GM19238 (cell line): ENCODE data around the gene NUP133.
"Not testable (repeated sequence)": the region's sequence is repeated elsewhere in the genome, so short reads cannot be mapped to it uniquely, and the experiment has no call there.

Experiments
- DNase-seq: peaks from one replicate; pipeline ENCODE4 v3.0.0; 2011; ENCODE audit warnings: low spot score; ENCODE audit not compliant: insufficient read length

NUP133 gene

DNA sequence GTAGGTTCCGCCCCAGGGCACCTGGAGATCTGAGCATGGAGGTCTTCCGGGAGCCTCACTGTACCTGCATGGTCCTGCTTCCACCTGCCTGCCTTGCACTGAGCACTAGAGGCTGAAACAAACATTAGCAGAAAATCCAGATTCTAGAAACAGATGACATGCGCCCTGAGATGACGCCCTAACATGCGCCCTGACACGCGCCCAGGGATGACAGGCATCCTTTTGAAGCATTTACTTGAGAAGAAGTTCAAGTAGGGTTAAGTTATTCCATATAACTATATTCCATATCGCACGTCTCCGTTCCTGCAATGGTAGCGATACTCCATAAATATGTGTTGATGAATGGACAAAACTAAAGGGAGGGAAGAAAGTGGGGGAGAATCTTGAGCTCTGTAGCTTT lies 87.9 kb downstream of the NUP133 start:
- no peak for DNase-seq

DNA sequence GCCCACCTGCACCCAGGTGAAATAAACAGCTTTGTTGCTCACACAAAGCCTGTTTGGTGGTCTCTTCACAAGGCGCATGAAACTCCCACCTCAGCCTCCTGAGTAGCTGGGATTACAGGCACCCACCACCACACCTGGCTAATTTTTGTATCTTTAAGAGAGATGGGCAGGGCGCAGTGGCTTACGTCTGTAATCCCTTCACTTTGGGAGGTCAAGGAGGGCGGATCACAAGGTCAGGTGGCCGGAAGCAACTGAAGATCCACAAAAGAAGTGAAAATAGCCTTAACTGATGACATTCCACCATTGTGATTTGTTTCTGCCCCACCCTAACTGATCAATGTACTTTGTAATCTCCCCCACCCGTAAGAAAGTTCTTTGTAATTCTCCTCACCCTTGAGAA lies 89.6 kb downstream of the NUP133 start:
- not testable (repeated sequence) for DNase-seq

DNA sequence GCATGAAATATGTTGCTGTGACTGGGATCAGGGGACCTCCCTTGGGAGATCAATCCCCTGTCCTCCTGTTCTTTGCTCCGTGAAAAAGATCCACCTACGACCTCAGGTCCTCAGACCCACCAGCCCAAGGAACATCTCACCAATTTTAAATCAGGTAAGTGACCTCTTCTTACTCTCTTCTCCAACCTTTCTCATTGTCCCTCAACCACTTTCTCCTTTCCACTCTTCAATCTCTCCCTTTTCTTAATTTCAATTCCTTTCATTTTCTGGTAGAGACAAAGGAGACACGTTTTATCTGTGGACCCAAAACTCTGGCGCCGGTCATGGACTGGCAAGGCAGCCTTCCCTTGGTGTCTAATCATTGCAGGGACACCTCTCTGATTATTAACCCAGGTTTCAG lies 95.3 kb downstream of the NUP133 start:
- not testable (repeated sequence) for DNase-seq

DNA sequence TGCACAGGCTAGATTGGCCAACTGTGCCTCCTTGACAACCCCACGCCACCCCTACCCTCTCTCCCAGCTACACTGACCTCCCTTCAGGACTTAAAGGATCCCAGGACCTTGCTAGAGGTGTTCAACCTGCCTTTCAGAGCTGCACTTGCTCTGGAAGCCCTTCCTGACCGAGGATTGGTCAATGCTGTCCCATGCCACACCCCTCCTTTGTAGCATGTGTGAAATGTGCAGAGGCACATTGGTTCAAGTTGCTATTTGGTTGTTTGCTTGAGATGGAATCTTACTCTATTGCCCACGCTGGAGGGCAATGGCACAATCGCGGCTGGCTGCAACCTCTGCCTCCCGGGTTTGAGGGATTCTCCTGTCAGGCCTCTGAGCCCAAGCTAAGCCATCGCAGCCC lies 96.1 kb downstream of the NUP133 start:
- no peak for DNase-seq

DNA sequence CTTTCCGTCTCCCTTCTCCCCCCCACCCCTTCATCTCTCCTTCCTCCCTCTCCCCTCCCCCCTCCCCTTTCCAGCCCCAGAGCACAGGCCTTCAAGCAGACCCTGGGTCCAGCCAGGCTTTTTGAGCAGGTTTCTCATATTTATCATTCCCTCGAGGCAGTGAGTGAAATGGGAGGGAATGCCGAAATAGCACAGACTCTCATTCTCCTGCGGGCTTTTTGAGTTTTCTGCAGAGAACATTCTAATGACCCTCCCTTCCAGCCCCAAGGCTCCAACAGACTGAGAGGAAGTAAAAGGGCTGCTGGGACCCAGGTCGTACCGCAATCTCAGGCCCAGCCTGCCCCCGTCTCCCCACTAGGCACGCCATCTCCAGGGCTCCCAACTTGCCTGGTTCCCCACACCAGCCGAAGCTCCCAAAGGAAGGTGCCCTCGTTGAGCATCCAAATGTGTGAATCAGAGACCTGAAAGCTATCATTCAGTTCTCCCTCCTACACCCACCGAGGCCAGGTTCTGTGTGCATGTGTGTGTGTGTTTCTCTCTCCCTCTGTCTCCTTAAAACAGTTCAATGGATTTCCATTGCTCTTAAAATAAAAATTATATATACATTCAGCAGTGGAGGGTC lies 96.6 kb downstream of the NUP133 start:
- DNase-seq: no peak

DNA sequence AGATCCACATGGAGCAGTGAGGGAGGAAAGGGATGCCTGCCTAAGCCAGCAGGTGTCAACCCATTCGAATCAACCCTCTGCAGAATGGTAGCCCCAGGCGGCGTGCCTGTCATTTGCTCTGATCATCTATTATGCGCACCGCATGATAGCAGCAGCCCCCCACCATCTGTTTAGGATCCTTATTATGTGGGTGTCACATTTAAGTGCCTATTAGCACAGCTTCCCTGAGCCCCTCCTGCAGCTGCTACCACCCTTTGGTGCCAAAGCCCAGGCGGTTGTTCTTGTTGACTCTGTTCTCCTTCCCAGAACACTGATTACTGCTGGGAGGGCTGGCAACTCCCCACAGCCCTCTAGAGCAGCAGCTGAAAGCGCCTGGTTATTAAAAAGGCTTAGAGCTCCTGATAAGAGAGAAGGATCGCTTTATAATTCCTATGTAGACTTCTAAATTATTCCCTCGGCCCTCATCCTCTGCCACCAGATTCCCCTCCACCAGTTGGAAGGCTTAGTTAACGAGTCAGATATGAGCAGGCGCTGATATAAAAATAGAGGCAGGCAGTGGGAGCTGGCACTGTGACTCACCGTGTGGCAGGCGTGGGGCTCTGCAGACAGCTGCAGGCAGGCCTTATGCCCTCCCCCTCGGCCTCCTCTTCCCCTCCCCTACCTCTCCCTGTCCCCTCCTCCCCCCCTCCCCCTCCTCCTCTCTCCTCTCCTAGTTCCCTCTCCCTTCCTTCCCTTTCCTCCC lies 97.3 kb downstream of the NUP133 start:
- no peak for DNase-seq

DNA sequence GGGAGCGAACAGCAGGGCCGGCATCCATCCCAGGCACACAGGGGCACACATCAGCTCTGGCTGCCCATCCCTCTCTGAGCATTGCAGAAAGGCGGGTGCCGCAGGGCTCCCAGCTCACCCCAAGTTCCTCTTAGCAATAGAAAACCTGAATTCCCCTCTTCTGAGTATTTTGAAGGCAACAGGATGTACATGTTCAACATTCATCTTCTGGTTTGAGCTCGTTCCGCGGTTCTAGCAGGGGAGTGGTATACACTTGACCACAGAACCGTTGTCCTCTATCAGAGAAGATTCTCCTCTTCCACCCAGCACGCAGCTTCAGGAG lies 97.8 kb downstream of the NUP133 start:
- DNase-seq: no peak

DNA sequence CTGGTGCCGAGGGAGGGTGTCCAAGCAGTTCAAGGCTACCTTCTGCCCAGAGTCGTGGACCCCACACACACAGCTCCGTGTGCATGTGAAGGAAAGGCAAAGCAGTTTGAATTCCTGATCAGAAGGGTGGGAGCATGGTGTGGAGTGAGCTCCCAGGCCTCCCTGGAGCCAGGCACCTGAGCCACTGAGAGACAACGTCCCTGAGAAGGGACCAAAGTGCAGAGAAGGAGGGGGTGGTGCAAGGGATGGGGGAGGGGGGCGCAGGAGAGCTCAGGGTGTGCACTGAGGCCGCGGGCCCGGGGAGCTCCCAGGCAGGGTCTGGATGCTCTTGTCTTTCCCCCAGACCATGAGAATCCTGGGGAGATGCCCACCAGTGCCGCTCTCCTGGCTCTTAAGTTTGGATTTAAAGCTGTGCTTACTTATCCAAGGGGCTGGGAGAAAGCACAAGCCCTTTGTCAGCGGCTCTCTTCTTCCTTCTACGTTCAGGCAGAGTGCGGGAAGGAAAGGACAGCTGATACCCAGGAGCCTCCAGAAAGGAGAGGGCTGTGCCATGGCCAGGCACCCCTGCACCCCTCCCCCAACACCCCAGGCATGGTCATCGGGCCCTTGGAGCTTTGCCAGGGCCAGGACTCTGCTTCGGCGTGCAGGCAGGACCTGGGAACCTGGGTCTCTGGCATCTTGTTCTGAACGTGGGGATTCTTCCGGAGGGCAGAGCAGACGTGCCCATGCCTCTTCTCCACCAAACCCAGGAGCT lies 98.3 kb downstream of the NUP133 start:
- DNase-seq: no peak

DNA sequence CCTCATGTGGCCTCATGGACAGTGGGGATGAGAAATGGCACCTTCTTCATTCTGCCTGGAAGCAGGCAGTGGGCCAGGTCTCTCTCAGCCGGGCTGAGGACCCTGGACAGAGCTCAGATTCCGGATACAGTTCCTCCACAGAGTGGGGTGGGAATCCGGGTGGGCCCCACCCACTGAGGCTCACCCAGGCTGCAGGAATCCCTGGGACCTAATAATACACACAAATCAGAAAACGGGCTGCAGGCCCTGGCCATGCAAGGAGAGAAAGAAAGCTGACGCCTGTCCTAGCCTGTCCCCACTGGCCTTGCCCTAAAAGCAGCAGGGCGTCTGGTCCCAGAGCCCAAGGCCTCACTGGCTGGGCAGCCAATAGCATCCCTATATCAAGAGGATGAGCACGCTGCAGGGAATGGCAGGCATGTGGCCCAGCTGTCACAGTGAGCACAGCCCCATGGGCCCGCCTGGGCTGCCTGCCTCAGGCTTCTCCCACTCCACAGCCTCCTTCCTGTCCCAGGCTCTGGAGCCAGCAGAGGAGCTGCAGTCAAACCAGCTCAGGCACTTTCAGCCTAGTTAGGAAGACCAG lies 99.6 kb downstream of the NUP133 start:
- DNase-seq: no peak

DNA sequence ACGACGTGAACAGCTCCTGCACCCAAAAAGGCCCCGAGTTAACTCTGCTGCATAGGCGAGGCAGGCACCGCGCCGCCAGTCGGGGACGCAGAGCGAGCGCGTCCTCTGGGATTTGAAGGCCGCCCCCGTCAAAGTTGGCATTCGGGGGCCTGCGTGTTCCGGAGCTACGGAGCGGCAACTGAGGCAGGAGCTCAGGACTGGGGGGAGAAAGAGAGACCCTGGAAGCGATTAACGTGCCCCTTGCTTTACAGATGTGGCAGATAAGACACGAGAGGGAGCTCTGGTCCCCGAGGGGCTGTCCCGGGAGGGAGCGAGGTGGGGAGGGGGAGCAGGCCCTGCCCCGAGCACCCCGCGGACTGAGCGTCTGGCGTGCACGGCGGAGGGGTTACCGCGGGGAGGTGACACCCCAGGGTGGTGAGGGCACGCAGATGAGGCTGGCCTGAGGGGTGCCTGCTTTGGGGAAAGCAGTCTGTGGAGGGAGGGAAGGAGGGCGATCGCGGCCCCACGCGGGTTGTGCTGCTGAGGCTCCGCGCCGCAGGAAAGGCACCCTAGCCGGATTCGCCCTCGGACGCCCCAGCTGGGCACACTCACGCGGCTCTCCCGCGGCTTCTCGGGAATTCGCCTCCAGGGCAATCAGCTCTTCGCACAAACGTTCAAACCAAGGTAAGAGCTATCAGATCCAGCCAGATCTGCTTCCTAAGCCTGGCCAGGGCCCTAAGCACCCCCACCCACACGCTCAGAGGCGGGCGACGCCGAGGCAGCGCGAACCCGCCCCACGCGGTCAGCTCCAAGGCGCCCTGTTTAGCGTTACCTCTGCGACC lies 100.7 kb downstream of the NUP133 start:
- no peak for DNase-seq

DNA sequence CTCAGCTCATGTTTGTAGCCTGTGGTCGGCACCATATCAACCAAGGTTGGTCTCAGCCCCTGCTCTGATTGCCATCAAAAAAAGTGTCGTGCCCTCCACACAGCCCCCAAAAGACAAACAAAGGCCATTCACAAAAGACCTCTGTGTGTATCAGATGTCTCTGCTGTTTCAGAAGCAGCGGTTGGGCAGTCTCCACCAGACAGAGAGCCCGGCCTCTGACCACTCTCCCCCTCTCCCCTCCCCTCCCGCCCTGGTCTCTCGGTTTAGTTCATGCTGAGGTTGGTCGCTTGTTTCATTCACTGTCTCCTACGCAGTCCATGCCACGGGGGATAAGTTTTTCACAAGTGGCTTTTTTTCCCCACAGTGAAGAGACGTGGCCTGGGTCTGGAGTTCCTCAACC lies 101.3 kb downstream of the NUP133 start:
- no peak for DNase-seq

DNA sequence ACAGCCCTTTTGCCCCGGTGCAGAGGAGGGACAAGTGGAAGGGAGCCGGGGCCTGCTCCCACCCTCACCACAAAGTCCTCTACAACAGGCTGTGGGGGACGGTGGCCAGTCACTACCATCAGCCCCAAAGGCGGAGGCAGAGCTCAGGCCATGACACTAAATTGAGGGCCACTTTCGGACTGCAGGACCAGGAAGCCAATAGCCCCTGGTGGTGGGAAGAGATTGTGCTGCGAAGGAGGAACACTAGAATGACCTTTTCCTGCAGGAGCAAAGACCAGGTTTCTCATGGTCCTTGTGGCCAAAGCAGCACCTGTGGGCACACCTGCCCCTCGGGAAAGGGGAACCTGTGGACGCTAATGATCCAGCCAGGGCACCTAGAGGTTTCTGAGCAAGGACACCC lies 104.6 kb downstream of the NUP133 start:
- no peak for DNase-seq

DNA sequence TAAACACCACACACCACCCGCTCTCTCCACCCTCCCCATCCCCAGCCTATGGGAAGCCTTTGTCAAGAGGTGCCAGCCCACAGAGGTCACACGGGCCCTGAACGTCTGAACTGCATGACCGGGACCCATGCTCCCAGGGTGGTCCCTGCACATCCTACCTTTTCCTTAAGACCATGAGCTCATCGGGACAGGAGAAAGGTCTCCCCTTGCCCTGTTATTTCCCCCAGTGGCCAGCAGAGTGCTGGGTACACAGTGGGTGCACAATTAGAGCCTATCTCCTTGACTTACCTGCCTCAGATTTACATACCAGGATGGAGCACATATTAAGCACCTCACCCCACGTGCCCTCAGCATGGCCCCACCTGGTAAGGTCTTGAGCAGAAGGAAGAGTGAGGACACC lies 105.1 kb downstream of the NUP133 start:
- DNase-seq: no peak

DNA sequence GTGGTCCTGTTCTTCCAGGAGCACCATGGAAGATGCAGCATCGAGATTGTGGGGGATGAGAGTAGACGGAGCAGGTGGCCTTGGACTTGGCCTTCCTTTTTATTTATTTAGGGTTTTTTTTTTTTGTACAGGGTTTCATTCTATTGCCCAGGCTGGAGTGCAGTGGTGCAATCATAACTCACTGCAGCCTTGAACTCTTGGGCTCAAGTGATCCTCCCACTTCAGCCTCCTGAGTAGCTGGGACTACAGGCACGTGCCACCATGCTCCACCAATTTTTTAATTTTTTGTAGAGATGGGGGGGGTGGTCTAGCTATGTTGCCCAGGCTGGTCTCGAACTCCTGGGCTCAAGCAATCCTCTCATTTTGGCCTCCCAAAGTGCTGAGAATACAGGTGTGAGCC lies 105.8 kb downstream of the NUP133 start:
- DNase-seq: not testable (repeated sequence)

DNA sequence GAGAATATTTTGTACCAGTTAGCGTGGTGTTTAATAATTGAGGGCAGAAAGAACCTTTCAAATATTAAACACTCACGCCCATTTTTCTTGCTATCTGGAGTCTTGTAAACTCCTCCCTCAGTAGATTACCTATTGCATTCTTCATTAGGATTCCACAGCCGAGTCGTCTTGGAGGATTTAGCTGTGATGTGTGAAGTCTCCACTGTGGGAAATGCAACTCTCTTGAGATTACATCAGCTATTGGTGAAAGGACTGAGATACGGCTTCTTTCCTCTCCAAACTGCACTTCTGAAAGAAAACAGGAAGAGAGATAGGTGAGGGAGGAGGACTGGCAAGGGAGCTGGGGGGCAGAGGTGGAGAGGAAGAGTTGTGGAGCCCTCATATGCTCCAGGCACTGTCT lies 110.4 kb downstream of the NUP133 start:
- DNase-seq: no peak

DNA sequence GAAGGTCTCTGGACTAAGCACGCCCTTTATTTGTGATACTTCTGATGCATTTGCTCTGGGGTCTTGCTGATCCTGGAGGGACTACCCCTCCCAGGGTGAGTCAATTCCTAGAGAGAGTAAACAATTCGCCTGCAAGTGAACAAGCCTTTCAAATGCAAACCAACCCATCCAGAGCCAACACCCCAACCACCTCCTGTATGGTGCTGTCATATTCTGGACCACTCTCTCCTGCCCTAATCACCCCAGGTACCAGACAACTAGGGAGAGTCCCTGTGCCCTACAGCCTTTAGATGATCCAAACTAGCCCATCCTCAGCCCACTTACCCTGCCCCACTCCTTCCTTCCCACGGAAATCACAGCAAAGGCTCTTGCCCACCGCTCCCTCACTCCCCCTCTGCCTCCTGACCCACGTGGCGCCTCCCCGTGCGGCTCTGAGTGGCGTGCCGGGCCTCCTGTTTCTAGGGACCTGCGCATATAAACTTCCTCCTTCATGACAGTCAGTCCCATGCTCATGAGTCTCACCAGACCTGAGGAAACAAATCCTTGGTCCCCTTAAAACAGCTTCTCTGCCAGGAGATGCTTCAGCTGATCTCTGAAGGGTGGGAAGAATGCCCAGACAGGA lies 111.4 kb downstream of the NUP133 start:
- DNase-seq: no peak

DNA sequence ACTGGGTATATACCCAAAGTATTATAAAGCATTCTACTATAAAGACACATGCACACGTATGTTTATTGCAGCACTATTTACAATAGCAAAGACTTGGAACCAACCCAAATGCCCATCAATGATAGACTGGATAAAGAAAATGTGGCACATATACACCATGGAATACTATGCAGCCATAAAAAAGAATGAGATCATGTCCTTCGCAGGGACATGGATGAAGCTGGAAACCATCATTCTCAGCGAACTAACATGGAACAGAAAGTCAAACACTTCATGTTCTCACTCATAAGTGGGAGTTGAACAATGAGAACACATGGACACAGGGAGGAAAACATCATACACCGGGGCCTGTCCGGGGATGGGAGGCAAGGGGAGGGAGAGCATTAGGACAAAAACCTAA lies 113.6 kb downstream of the NUP133 start:
- DNase-seq: not testable (repeated sequence)

DNA sequence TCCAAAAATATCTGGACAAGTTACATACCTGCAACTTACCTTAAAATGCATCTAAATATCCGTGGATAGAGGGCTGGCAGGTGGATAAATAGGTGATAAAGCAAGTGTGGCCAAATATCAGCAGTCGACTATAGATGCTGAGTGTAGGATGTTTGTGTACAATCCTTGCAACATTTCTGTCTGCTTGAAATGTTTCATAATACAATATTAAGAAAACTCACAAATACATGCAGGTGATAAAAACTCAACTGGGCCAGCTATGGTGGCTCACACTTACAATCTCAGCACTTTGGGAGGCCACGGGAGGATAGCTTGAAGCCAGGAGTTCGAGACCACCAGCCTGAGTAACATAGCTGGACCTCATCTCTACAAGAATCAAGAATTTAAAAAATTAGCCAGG lies 115.2 kb downstream of the NUP133 start:
- no peak for DNase-seq
